HL-60 (cell line): ENCODE results near the gene TTC8.

ENCODE experiments used
- CTCF ChIP-seq: IDR thresholded peaks from one replicate; pipeline ENCODE4 v1.5.1; 2011; ENCODE audit warnings: low read length, control low read depth, inconsistent platforms; ENCODE audit not compliant: insufficient read depth
- GABPA ChIP-seq: IDR thresholded peaks from 2 replicates; pipeline ENCODE4 v1.6.1; 2012; ENCODE audit warnings: low read depth
- POLR2AphosphoS5 ChIP-seq: IDR thresholded peaks from 2 replicates; pipeline ENCODE4 v1.6.1; 2012; ENCODE audit warnings: low read depth
- REST ChIP-seq: IDR thresholded peaks from 2 replicates; pipeline ENCODE4 v1.6.1; 2012; ENCODE audit warnings: low read depth; ENCODE audit not compliant: insufficient replicate concordance

DNA sequence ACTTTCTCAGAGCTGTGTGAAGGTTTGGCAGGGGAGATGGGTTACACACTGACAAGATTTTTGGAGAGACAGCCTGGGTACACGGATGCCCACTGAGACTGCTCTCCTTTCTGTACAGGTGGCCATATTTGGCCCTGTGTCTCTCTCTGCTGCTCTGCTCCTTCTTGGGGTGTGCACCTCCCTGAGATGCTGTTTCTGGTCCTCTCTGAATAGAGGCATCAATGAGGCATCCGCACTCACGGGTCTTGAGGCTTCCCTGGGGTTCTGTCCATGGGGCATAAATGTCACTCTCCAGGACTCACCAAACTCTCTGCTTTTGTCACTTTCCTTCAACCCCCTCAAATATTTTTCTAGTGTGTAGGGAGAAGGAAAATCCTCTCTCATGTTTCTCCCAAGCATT lies 77.5 kb downstream of the TTC8 start:
- TF ChIP-seq GABPA (no peak), CTCF (no peak), REST (no peak), POLR2AphosphoS5 (no peak)
